HL-60/S4 (cell line): Measurements from ENCODE around the gene FNBP1L.
"Not testable (repeated sequence)": the region's sequence is repeated elsewhere in the genome, so short reads cannot be mapped to it uniquely, and the experiment has no call there.

Experiments used
- in situ Hi-C: fragments of 300-500 bp; cut with MboI; formaldehyde crosslinking; loops from 2 replicates; pipeline ENCODE4 v1.14.3; 2022; ENCODE audit warnings: low sequenced_read_pairs

The FNBP1L gene

DNA sequence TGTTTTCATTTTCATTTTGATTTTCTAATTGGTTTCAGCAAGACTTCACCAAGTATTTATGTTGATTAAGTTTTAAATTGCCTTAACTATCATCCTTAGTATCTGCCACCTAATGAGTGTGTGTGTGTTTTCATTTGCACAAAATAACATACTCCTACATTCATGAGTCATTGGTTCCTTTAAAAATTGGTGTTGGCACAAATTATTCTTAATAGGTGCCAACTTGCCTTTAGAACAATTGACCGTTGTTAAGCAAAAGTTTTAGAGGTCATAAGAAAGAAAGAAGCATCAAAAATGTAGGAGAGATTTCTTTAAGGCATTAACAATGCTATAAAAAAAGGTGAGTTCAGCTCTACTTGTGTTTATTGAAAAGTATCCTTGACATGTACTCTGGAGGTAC lies 77.5 kb downstream of the FNBP1L start:
- in situ Hi-C loops: no loop called here

DNA sequence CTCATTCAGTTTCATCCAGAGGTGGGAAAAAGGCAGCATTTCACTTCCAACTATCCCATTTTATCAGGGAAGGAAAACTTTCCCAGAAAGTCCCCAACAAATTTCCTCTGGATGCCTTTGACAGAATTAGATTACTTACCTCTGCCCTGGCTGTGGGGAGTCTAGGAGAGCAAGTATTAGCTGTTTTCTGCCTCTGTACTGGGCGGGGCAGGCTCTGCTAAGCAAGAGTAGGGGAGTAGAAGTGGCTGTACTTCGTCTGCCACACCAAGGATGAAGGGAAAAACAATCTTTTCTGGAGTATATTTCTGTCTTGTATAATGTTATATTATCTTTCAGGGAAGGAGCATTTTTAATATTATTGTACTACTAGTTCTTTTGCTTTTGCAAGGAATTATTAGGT lies 78.5 kb downstream of the FNBP1L start:
- in situ Hi-C loops: no loop called here

DNA sequence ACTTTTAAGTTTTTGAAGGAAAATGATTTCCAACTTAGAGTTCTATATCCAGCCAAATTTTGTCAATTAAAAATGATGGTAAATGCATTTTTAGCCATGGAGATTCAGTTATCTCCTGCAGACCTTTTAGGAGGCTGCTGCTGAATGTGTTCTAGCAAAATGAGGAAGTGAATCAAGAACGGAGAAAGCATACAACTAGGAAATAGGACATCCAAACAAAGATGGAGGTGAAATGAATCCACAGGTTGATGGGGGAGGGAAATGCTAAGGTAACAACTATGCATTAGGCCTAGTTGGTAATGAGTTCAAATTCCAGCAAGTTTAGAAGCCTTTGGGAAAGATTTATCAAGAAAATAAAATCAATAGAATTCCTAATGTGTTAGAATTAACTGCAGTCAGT lies 80.5 kb downstream of the FNBP1L start:
- in situ Hi-C loops: no loop called here

DNA sequence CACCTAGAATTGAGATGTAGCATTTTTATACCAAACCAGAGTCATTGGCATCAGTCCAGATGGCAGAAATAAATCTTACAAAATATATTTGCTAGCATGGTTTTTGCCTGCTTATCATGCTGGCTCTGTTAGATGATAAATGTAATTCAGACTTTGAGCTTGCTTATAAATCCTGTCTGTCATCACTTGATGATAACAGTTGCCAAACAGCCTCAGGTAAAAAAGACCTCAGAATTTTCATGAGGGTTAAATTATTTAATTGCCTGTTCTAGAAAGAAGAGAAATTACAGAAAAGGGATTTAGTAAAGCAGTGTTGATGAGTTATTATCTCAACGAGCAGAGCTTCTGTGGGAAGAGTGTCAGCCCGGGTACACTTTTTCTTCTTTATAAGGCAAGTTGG lies 83.3 kb downstream of the FNBP1L start:
- in situ Hi-C loops: no loop called here

DNA sequence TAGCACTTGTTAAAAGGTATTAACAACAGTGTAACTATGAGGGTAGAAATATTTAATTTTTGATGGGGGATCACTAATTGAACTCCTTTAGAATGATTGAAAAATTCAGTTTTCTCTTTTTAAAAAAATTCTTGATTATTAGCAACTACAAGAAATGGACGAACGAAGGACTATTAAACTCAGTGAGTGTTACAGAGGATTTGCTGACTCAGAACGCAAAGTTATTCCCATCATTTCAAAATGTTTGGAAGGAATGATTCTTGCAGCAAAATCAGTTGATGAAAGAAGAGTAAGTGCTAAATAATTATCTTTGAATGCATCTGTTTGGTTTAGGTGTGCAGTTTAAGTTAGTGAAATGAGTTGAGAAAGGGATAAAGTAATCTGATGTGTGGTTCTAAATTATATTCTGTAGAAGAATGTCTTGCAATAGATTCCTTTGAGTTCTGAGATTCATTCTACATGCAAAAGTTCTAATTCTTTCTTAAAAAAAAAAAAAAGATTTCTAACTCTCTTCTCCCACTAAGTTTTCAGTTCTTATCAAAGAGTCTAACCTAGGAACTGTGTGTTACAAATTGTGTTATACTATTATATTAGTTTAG lies 85.0 kb downstream of the FNBP1L start:
- in situ Hi-C loops: no loop called here

DNA sequence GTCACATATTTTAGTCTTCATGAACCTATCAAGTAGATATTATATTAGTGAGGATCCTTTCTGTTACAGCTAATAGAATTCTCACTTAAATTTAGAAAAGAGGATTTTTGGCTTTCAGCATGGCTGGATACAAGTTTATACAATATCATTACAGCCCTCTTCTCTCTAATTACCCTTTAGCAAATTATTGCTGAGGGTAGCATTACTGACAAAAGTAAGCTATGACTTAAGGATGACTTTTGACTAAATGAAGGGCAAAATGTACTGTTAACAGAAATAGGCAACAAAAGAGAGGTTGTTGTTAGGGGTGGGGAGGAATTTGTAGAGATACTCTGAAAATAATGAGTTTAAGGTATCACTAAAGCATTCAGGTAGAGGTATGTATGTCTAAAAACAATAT lies 85.8 kb downstream of the FNBP1L start:
- in situ Hi-C loops: no loop called here

DNA sequence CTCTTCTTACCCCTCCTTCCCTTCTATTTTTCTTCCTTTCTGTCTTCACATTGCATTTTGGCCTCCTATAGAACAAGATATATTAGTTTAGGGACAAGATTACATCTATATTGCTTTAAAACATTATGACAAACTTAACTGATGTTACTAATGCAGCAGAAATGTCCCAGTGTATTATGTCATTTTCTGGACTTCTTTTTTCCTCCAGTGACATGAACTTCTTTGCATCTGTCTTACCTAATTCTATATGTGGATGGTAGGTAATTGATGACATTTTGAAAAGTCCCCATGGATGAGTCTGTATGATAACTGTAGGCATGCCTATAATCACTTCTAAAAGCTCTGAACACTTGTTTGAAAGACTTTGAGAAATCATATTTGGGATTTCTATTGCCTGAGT lies 89.5 kb downstream of the FNBP1L start:
- in situ Hi-C loops: no loop called here

DNA sequence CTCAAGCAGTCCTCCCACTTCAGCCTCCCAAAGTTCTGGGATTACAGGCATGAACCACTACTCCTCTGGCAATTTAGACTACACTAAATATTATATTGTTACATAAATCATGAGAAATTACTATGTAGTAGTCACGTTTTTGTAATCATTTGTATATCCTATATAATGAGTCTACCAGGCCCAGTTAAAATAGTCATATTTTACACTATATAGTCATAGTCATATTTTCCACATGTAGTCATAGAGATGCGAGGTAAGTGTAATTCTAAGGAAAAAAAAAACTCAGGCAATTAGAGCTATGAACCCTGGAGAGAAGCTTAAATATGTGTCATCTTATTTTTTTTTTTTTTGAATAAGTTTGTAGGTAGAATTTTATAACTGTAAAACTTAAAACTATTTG lies 90.0 kb downstream of the FNBP1L start:
- in situ Hi-C loops: no loop called here

DNA sequence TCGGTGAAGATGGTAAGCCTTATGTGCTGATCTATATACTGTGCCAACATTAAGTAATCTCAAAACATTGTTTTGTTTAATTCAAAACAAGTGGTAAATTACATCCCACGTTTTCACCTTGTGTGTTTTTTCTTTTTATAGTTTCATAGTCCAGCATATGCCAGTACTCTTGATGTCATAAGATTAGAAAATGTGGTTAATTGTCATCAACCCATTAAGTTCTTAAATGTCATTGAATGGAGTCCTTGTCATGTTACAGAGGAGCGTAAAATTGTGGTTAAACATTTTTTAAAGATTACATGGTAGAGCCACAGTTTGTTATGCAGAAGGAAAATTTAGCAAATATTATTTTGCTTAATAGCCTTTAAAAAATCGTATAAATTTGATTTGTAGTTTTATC lies 93.1 kb downstream of the FNBP1L start:
- in situ Hi-C loops: no loop called here

DNA sequence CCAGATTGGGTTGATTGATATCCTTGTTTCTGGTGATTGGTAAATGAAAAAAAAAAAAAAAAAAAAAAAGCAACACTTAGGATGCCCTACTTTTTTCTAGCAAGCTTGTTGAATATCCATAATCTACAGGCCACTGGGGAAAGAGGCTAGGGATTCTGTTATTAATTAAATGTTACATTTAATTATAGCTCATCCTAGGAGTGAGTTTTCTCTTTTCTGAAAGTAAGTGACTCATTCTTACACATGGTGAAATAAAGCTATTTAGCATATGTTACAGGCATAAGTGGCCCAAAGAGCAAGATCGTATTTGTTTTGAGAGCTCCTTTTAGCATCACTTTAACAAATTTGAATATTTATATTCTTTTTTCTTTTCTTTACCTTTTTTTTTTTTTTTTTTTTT lies 94.5 kb downstream of the FNBP1L start:
- in situ Hi-C loops: no loop called here

DNA sequence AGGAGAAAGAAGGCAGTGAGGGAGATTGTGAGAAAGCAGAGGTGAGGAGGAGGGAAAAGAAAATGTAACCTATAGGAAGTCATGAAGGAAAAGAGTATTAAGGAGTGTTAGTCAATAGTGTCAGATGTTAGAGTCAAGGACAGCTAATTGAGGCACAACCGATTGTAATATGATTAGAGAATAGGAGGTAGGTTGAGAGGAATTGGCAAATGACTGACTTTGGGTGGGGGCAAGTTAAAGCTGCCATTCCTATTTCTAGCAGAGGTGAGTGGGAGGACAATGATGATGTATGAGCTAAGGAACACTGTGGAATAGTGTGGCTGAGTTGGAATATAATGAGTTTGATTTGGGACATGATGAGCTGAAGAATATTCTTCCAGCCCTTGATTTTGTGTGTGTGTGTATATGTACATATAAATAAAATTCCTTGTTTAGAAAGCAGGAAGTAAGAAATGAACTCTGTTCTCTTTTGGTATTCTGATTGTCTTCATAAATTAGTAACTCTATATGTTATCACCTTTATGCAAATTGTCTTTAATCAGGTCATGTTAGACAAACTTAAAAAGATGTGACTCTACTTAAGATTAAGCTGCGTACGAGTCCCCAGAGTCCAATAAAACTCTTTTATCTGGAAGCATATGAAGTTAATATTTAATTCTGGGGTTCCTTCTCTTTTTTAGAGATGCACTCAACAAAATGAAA lies 98.4 kb downstream of the FNBP1L start:
- in situ Hi-C loops: no loop called here

DNA sequence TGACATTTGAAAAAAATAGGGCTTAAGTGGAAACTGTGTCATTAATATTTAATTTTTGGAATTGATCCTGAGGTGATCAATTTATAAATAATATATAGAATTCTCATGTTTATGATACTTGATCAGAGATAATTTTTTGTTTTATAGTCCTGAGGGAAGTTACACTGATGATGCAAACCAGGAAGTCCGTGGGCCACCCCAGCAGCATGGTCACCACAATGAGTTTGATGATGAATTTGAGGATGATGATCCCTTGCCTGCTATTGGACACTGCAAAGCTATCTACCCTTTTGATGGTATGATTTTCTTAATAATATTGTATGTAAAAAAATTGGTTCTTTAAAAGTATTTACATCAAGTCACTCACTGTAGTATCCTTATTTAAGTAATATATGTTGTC lies 101.2 kb downstream of the FNBP1L start:
- in situ Hi-C loops: no loop called here

DNA sequence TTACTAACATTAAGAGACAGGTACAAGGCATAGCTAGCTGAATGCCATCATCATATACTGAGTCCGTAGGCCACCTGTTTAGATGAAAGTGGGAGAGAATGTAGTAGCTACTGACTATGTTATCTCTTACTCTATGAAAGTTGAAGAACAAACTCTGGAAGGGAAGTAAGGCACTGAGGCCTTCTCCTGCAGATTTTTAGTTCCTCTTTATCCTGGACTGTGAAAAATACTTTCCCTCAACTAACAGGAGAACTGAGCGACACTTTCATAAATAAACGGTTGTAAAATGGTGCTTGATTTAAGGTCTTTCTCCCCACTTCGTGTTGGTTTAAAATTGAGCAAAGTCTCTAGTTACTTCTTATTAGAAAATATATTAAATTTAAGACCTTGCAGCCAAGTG lies 101.9 kb downstream of the FNBP1L start:
- in situ Hi-C loops: no loop called here

DNA sequence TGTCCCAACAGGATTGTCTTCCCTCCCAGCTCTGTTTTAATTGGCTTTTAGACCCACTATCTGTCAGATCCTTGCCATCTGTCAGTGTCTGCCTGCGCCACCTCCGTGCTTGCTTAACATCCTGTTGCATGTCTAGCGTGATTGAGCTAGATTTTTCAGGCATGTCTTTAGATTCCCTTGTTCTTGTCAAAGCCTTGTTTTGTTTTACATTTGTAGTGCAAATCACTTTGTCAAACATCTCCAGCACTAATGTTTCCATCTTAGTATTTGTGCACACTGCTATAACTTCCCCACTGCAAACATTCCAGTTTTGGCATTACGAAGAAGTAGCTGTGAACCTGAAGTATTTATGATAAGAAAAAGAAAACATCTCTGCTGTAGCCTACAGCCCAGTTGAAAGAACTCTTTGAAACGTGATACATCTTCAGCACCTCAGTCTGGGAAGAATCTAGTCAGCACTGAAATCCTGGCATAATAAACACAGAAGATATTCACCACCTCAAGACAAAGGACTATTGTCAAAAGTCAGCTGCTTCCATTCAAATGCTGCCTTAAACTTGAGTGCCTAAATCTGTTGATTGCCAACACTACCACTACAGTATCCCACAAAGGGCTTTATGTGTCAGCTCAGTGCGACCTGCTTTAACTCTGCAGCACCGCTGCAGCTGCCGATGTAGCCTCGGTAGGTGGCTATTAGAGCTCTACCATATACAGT lies 105.0 kb downstream of the FNBP1L start:
- in situ Hi-C loops: no loop called here

DNA sequence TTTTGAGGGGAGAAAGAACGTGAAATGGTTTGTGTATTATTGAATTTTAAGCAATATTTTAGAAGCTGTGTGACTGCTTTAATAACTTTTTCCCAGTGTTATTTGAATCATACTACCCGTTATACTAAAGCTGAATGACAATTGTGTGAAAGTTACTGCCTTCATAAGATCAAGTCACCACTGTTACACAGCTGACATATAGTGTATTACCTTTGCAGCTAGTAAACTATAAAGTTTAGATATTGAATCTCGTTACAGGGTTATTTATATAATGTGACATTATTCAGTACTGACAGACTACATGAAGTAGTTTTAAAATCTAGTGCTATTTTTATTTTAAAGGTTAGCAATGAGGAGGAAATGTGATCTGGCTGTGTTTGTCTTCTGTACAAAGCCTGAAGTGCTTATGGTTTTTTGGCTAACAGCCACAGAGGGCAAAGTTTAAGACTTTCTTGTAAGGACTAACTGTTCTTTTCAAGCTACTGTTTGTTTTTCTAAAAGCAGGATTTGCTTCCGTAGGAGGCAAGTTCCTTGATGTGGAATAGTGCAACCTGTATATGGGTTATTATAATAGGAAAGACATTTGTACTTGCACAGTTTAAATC lies 106.1 kb downstream of the FNBP1L start:
- in situ Hi-C loops: not testable (repeated sequence)

DNA sequence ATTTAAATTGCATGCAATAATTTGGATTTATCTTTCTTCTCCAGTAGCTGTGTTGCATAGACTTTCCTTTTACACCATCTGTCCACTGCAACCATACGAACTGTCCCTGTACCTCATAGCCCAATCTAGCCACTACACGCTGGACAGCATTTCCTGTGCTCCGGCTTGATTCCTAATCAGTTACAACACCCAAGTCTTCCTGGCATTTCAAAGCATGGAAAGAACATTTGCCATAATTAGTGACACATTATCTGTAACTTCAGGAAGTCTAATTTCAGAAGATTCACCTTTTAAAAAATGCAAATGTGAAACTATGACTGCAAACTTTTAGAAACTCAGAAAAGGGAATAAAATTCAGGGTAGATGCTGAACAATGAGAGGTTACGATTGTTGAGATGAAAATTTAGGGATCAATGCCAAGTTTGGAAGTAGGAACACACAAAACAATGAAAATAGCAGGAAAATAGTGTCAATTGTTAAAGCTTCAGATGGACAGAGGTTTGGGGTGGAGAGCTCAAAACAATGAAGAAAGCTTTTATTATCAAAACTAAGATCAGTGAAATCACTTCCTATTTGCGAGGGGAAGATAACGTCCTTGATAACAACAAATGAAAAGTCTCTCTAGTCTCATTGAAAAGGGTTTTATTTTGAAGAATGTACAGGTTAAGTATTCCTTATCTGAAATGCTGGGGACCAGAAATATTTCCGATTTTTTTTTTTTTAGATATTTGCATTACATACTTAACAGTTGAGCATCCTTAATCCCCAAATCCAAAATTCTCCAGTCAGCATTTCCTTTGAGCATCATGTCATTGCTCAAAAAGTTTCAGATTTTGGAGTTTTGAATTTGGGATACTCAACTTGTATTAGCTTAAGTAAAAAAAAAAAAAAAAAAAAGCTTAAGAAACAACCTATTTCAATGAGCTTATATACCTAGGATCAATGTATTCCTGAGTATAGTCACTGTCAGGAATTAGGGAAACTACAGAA lies 107.3 kb downstream of the FNBP1L start:
- in situ Hi-C loops: no loop called here

DNA sequence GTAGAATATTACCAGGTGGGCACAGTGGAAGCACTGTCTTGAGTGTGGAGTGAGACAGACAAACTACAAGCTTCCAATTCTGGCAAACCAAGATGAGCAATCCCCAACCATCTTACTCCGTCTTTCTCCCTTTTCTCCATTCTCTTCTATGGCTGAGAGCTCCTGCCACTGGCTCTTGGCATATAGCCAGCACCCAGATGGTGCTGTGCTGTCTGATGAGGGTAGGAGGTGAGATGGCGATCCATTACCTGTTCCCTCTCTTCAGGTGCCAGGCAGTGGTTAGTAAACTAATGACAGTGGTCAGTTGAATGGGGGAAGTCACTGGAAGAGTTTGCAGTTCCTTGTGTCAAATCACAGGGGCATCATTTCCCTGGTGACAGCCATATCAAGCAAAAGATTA lies 108.4 kb downstream of the FNBP1L start:
- in situ Hi-C loops: no loop called here

DNA sequence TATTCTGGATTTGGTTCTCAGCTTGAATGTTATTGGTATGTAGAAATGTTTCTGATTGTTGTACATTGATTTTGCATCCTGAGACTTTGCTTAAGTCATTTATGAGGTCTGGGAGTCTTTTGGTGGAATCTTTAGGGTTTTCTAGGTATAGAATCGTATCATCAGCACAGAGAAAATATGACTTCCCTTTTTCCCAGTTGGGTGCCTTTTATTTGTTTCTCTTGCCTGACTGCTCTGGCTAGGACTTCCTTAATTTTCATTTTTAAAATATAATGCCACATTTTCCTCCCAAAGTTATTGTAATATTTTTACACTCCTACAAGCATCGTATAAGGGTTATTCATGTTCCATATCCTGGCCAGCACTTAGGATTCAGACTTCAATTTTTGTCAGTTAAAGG lies 111.1 kb downstream of the FNBP1L start:
- in situ Hi-C loops: no loop called here

DNA sequence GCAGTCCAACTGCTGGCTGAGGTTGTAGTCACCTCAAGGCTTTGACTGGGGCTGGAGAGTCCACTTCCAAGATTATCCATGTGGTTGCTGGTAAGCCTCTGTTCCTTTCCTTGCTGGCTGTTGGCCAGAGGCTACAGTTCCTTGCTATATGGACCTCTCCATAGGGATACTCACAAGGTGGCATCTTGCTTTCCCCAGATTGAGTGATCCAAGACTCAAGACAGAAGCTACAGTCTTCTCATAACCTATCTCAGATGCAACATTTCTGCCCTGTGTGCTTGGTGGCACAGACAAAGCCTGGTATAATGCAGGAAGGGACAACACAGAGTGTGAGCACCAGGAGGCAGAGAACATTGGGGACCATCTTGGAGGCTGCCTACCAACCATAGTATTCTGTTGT lies 111.8 kb downstream of the FNBP1L start:
- in situ Hi-C loops: no loop called here

DNA sequence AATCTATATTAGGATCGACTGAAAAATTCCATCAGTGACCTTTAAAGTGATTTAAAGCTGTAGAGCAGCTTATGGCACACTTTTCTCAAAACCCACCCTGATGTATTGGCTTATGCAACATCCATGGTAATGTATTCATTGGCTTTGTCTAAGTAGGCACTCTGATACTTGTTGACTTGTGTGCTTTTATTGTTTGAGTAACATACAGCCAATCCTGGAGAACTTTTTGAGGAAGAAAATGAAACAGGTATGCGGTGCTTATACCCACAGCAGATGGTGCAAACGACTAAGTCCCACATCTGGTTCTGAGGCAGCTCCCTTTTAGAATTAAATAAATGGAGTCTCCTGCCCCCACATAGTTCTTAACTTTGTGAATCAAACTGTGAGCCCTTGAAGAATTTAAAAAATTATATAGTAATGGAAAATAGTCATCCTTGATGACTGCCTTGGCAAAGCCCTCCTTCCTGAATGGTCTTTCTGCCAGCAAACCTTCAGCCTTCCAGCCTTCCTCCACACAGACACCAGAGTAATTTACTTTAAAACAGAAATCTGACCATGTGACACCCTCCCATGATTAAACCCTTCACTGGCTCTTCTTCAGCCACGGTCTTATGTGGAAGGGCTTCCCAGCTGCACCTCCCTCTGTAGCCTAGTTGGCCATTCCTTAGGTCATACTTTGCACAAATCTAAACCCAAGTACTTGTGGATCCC lies 117.7 kb downstream of the FNBP1L start:
- in situ Hi-C loops: no loop called here
